ENCODE data around the gene GABPB1. TPM values are rescaled to one million over a fixed set of nuclear protein-coding genes. Genes with fewer than 3 reads are reported as not detected.

The GABPB1 gene
- polyA plus RNA-seq, 3 donors, result 12.9 to 15.1 (median 14.9) TPM

- Histone ChIP-seq H3K4me2 (replicated peaks; ENCODE audit: extremely low read depth, low read length, poor library complexity, severe bottlenecking) (no peak overlapping the region), H3K36me3 (replicated peaks in 1 of 2; ENCODE audit: control insufficient read depth in 1 of 2, insufficient read depth in 2 of 2, low read length in 2 of 2) (peaks cover 0 to 12% of the 10 kb centered on the region in 2 donors), H3K27ac (ENCODE audit: low read depth in 1 of 2, low read length in 2 of 2) (no peak overlapping the region), H3K9me3 (replicated peaks in 1 of 2; ENCODE audit: control insufficient read depth in 1 of 2, insufficient read depth in 1 of 2, low read length in 2 of 2) (no peaks in the 10 kb centered on the region), H3K27me3 (ENCODE audit: control insufficient read depth in 2 of 2, insufficient read depth in 2 of 2, low read length in 2 of 2) (no peaks in the 10 kb centered on the region), H3K79me2 (ENCODE audit: insufficient read depth, low read length) (peaks cover 51% of the 10 kb centered on the region), H4K20me1 (ENCODE audit: insufficient read depth, low read length) (no peaks in the 10 kb centered on the region), H3K9ac (ENCODE audit: insufficient read depth, low read length, poor library complexity, severe bottlenecking) (no peak overlapping the region), H3K4me3 (replicated peaks in 1 of 3; ENCODE audit: low read depth in 2 of 3, low read length in 3 of 3) (no peak overlapping the region), H2AFZ (ENCODE audit: insufficient read depth, low read depth, low read length, poor library complexity, severe bottlenecking) (no peak overlapping the region), H3K4me1 (ENCODE audit: control insufficient read depth in 1 of 2, insufficient read depth in 2 of 2, low read length in 2 of 2) (peaks cover 13 to 14% of the 10 kb centered on the region in 2 donors)
- WGBS (ENCODE audit: insufficient coverage), result no CpG with 5 or more reads among the region's 4 CpGs
- no peaks in the 10 kb centered on the region for H3K9me3 Mint-ChIP-seq
- H3K36me3 Mint-ChIP-seq, result peaks cover 2 to 7% of the 10 kb centered on the region in 2 donors
- no peak for TF ChIP-seq CTCF (IDR thresholded peaks at IDR 0.05)
- H3K27ac Mint-ChIP-seq, result no peak overlapping the region
- no peaks in the 10 kb centered on the region for H3K27me3 Mint-ChIP-seq (ENCODE audit: low read depth in 3 of 3)
- no peak overlapping the region for H3K4me3 Mint-ChIP-seq
- intact Hi-C loops (cut with micrococcal nuclease), result no loop called here
- DNase-seq, result no peak
- peaks cover 17% of the 10 kb centered on the region for H3K4me1 Mint-ChIP-seq
Measured at GRCh38 chr15:50333229-50333628, 21.8 kb downstream of the GABPB1 start.

- Mint-ChIP-seq H3K27ac (peak overlapping the region in 2 of 7 donors; percentile 17 to 37), H3K4me3 (no peak overlapping the region)
- no CpG with 5 or more reads among the region's 1 CpG for WGBS (ENCODE audit: insufficient coverage)
Measured at GRCh38 chr15:50330921-50331320, 24.1 kb downstream of the GABPB1 start.

More at GRCh38 chr15:50330921-50331320, 24.1 kb downstream of the GABPB1 start:
- H3K36me3 ChIP-seq (replicated peaks in 1 of 2; ENCODE audit: control insufficient read depth in 1 of 2, insufficient read depth in 2 of 2, low read length in 2 of 2), result peaks cover 0 to 12% of the 10 kb centered on the region in 2 donors
- no peak overlapping the region for H3K4me3 ChIP-seq (replicated peaks in 1 of 3; ENCODE audit: low read depth in 2 of 3, low read length in 3 of 3)
- Mint-ChIP-seq H3K36me3 (peaks cover 5 to 7% of the 10 kb centered on the region in 2 donors), H3K9me3 (no peaks in the 10 kb centered on the region), H3K27me3 (ENCODE audit: low read depth in 3 of 3) (no peaks in the 10 kb centered on the region), H3K4me1 (peaks cover 14% of the 10 kb centered on the region)
- intact Hi-C loops (cut with micrococcal nuclease), result no loop called here
- no peaks in the 10 kb centered on the region for H4K20me1 ChIP-seq (ENCODE audit: insufficient read depth, low read length)
- H3K4me1 ChIP-seq (ENCODE audit: control insufficient read depth in 1 of 2, insufficient read depth in 2 of 2, low read length in 2 of 2), result peaks cover 9% of the 10 kb centered on the region in 2 donors
- no peak overlapping the region for H3K4me2 ChIP-seq (replicated peaks; ENCODE audit: extremely low read depth, low read length, poor library complexity, severe bottlenecking)
- H3K27ac ChIP-seq (ENCODE audit: low read depth in 1 of 2, low read length in 2 of 2), result no peak overlapping the region
- TF ChIP-seq CTCF (IDR thresholded peaks at IDR 0.05), result no peak
- H3K9ac ChIP-seq (ENCODE audit: insufficient read depth, low read length, poor library complexity, severe bottlenecking), result no peak overlapping the region
- H3K9me3 ChIP-seq (replicated peaks in 1 of 2; ENCODE audit: control insufficient read depth in 1 of 2, insufficient read depth in 1 of 2, low read length in 2 of 2), result no peaks in the 10 kb centered on the region
- DNase-seq, result peak in 1 of 3 donors; percentile 36
- no peak overlapping the region for H2AFZ ChIP-seq (ENCODE audit: insufficient read depth, low read depth, low read length, poor library complexity, severe bottlenecking)
- H3K79me2 ChIP-seq (ENCODE audit: insufficient read depth, low read length), result peaks cover 39% of the 10 kb centered on the region
- no peaks in the 10 kb centered on the region for H3K27me3 ChIP-seq (ENCODE audit: control insufficient read depth in 2 of 2, insufficient read depth in 2 of 2, low read length in 2 of 2)
